HEK293 (cell line): ENCODE data around the gene KAT7.
"Not testable (repeated sequence)": the region's sequence is repeated elsewhere in the genome, so short reads cannot be mapped to it uniquely, and the experiment has no call there.

Experiments used
- CTCF ChIA-PET: fragments of 350-600 bp; formaldehyde crosslinking; extraction: SDS; loops from one replicate; lab custom pipeline; 2021; ENCODE audit warnings: antibody characterized with exemption; lab: Yijun Ruan, JAX
- POLR2A ChIA-PET: fragments of 300-600 bp; formaldehyde crosslinking; extraction: SDS; loops from one replicate; lab custom pipeline; 2020; ENCODE audit warnings: antibody characterized with exemption, inconsistent platforms; lab: Yijun Ruan, JAX
- H3K27ac ChIP-seq: fragments of 200-500 bp; sonication (Bioruptor generic); 2 replicates; pipeline ENCODE4 v1.5.1; 2014; ENCODE audit warnings: low read depth, low read length, control low read depth, inconsistent platforms; ENCODE audit errors: extremely low read depth
- H3K36me3 ChIP-seq, 2 experiments: fragments of 200-500 bp in 1 of 2; sonication (Bioruptor generic) in 1 of 2; 1 replicate in 1 of 2; 2 replicates in 1 of 2; pipeline ENCODE4 v1.5.1; 2014 to 2017; ENCODE audit warnings: inconsistent platforms in 2 of 2, low read length in 2 of 2; ENCODE audit not compliant: control insufficient read depth in 2 of 2, insufficient read depth in 1 of 2
- H3K4me1 ChIP-seq: fragments of 200-500 bp; sonication (Bioruptor generic); 2 replicates; pipeline ENCODE4 v1.5.1; 2014; ENCODE audit warnings: mild to moderate bottlenecking, low read length, inconsistent platforms; ENCODE audit not compliant: control insufficient read depth, insufficient read depth
- H3K4me3 ChIP-seq: 2 replicates; pipeline ENCODE4 v1.5.1; 2011; ENCODE audit warnings: low read depth, mild to moderate bottlenecking, control low read depth, low read length, moderate library complexity
- H3K9me3 ChIP-seq: fragments of 200-500 bp; sonication (Bioruptor generic); 2 replicates; pipeline ENCODE4 v1.5.1; 2014; ENCODE audit warnings: low read depth, low read length, inconsistent platforms; ENCODE audit not compliant: control insufficient read depth, insufficient read depth
- GLIS1 ChIP-seq: fragments of 450-650 bp; formaldehyde crosslinking; IDR thresholded peaks from 2 replicates; pipeline ENCODE4 v1.5.1; 2016; ENCODE audit warnings: missing biosample characterization, missing genetic modification characterization
- KLF10 ChIP-seq: fragments of 450-650 bp; IDR thresholded peaks from 2 replicates; pipeline ENCODE4 v1.5.1; 2018; ENCODE audit warnings: missing biosample characterization, mild to moderate bottlenecking, missing genetic modification characterization
- KLF9 ChIP-seq: fragments of 450-650 bp; formaldehyde crosslinking; IDR thresholded peaks from 2 replicates; pipeline ENCODE4 v1.5.1; 2016; ENCODE audit warnings: missing biosample characterization, missing genetic modification characterization, low read depth
- YY1 ChIP-seq: fragments of 450-650 bp; formaldehyde crosslinking; IDR thresholded peaks from 2 replicates; pipeline ENCODE4 v1.5.1; 2018; ENCODE audit warnings: missing biosample characterization, missing genetic modification characterization
- ZNF202 ChIP-seq: fragments of 450-650 bp; formaldehyde crosslinking; IDR thresholded peaks from 2 replicates; pipeline ENCODE4 v1.5.1; 2016; ENCODE audit warnings: missing biosample characterization, missing genetic modification characterization, borderline replicate concordance
- ZNF214 ChIP-seq: fragments of 450-650 bp; formaldehyde crosslinking; IDR thresholded peaks from 2 replicates; pipeline ENCODE4 v1.5.1; 2017; ENCODE audit warnings: missing biosample characterization, mild to moderate bottlenecking, missing genetic modification characterization, borderline replicate concordance
- ZNF324 ChIP-seq: fragments of 450-650 bp; formaldehyde crosslinking; IDR thresholded peaks from 2 replicates; pipeline ENCODE4 v1.5.1; 2016; ENCODE audit warnings: missing biosample characterization, missing genetic modification characterization
- ZNF37A ChIP-seq: fragments of 450-650 bp; IDR thresholded peaks from 2 replicates; pipeline ENCODE4 v1.5.1; 2018; ENCODE audit warnings: missing biosample characterization, missing genetic modification characterization
- ZNF473 ChIP-seq: fragments of 450-650 bp; formaldehyde crosslinking; IDR thresholded peaks from 2 replicates; pipeline ENCODE4 v1.5.1; 2017; ENCODE audit warnings: missing biosample characterization, missing genetic modification characterization
- ZNF510 ChIP-seq: fragments of 450-650 bp; formaldehyde crosslinking; IDR thresholded peaks from 2 replicates; pipeline ENCODE4 v1.5.1; 2018; ENCODE audit warnings: mild to moderate bottlenecking, missing genetic modification characterization, missing biosample characterization; ENCODE audit not compliant: insufficient replicate concordance
- ZNF529 ChIP-seq: fragments of 450-650 bp; formaldehyde crosslinking; IDR thresholded peaks from 2 replicates; pipeline ENCODE4 v1.5.1; 2017; ENCODE audit warnings: missing genetic modification characterization, missing biosample characterization; ENCODE audit not compliant: insufficient replicate concordance
- ZNF560 ChIP-seq: fragments of 450-650 bp; formaldehyde crosslinking; IDR thresholded peaks from 2 replicates; pipeline ENCODE4 v1.5.1; 2017; ENCODE audit warnings: missing biosample characterization, missing genetic modification characterization, borderline replicate concordance
- ZNF561 ChIP-seq: fragments of 450-650 bp; IDR thresholded peaks from 2 replicates; pipeline ENCODE4 v1.5.1; 2018; ENCODE audit warnings: missing biosample characterization, missing genetic modification characterization, borderline replicate concordance
- ZNF768 ChIP-seq: fragments of 450-650 bp; formaldehyde crosslinking; IDR thresholded peaks from 2 replicates; pipeline ENCODE4 v1.5.1; 2018; ENCODE audit warnings: missing biosample characterization, mild to moderate bottlenecking, missing genetic modification characterization
- TF ChIP-seq, protein P1 (sequence below): fragments of 450-650 bp; IDR thresholded peaks from 2 replicates; pipeline ENCODE4 v1.5.1; 2018; ENCODE audit warnings: missing biosample characterization, mild to moderate bottlenecking, missing genetic modification characterization
- TF ChIP-seq, protein P2 (sequence below): fragments of 450-650 bp; formaldehyde crosslinking; IDR thresholded peaks from 2 replicates; pipeline ENCODE4 v1.5.1; 2016; ENCODE audit warnings: missing biosample characterization, missing genetic modification characterization
- TF ChIP-seq, protein P3 (sequence below): fragments of 450-650 bp; formaldehyde crosslinking; IDR thresholded peaks from 2 replicates; pipeline ENCODE4 v1.5.1; 2016; ENCODE audit warnings: missing biosample characterization, missing genetic modification characterization
- TF ChIP-seq, protein P4 (sequence below): fragments of 450-650 bp; formaldehyde crosslinking; IDR thresholded peaks from 2 replicates; pipeline ENCODE4 v1.5.1; 2016; ENCODE audit warnings: missing biosample characterization, missing genetic modification characterization
- TF ChIP-seq, protein P5 (sequence below): fragments of 450-650 bp; formaldehyde crosslinking; IDR thresholded peaks from 2 replicates; pipeline ENCODE4 v1.5.1; 2016; ENCODE audit warnings: missing biosample characterization, missing genetic modification characterization

Gene KAT7

DNA sequence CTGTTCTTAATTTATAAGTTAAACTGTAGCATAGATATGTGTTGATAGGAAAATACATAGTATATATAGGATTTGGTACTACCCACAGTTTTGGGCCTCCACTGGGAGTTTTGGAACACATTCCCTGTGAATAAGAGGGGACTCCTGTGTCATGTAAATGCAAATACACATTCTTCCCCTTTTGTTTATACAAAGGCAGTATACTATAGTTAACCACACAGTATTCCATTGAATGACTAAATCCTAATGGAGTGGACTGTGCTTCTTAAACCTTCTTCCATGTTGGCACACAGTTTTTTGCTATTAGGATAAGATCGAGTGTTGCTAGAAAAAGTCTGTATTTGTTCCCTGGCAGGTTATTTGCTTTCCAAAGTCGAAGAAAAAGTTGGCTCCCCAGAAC is 37.2 kb downstream of the KAT7 start (continued):
- TF ChIP-seq, protein P1, sequence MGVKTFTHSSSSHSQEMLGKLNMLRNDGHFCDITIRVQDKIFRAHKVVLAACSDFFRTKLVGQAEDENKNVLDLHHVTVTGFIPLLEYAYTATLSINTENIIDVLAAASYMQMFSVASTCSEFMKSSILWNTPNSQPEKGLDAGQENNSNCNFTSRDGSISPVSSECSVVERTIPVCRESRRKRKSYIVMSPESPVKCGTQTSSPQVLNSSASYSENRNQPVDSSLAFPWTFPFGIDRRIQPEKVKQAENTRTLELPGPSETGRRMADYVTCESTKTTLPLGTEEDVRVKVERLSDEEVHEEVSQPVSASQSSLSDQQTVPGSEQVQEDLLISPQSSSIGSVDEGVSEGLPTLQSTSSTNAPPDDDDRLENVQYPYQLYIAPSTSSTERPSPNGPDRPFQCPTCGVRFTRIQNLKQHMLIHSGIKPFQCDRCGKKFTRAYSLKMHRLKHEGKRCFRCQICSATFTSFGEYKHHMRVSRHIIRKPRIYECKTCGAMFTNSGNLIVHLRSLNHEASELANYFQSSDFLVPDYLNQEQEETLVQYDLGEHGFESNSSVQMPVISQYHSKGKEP (tag by site-specific recombination), result no peak
- TF ChIP-seq, protein P2, sequence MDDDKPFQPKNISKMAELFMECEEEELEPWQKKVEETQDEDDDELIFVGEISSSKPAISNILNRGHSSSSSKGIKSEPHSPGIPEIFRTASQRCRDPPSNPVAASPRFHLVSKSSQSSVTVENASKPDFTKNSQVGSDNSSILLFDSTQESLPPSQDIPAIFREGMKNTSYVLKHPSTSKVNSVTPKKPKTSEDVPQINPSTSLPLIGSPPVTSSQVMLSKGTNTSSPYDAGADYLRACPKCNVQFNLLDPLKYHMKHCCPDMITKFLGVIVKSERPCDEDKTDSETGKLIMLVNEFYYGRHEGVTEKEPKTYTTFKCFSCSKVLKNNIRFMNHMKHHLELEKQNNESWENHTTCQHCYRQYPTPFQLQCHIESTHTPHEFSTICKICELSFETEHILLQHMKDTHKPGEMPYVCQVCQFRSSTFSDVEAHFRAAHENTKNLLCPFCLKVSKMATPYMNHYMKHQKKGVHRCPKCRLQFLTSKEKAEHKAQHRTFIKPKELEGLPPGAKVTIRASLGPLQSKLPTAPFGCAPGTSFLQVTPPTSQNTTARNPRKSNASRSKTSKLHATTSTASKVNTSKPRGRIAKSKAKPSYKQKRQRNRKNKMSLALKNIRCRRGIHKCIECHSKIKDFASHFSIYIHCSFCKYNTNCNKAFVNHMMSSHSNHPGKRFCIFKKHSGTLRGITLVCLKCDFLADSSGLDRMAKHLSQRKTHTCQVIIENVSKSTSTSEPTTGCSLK (tag by site-specific recombination), result no peak
- TF ChIP-seq, protein P3, sequence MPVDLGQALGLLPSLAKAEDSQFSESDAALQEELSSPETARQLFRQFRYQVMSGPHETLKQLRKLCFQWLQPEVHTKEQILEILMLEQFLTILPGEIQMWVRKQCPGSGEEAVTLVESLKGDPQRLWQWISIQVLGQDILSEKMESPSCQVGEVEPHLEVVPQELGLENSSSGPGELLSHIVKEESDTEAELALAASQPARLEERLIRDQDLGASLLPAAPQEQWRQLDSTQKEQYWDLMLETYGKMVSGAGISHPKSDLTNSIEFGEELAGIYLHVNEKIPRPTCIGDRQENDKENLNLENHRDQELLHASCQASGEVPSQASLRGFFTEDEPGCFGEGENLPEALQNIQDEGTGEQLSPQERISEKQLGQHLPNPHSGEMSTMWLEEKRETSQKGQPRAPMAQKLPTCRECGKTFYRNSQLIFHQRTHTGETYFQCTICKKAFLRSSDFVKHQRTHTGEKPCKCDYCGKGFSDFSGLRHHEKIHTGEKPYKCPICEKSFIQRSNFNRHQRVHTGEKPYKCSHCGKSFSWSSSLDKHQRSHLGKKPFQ (tag by site-specific recombination), result no peak
- TF ChIP-seq ZNF214 (no peak), ZNF561 (tag by site-specific recombination) (no peak), ZNF37A (tag by site-specific recombination) (no peak), ZNF202 (tag by site-specific recombination) (no peak)

DNA sequence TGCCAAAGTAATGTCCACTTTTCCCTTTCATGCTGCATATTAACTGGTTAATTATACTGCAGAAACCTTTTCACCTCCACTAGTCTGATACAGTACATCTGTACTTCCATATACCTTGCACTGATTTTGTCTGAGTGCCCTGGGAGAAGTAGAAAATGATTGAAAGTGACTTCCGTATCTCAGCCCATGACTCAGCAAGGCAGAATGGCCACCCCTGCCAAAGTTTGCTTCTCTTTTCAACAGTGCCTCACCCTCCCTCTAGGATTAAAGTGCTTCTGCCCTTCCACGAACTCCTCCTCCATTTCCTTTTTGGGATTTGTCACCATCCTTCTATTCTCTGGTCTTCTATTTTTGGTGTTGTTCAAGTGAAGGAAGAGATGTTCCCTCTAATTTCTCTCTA is 39.8 kb downstream of the KAT7 start:
- H3K9me3 ChIP-seq, POLR2A ChIA-PET, H3K4me1 ChIP-seq, H3K27ac ChIP-seq, CTCF ChIA-PET, H3K4me3 ChIP-seq: not testable (repeated sequence)
- peaks cover 57 to 90% of the 10 kb centered on the region in 2 experiments for H3K36me3 ChIP-seq

DNA sequence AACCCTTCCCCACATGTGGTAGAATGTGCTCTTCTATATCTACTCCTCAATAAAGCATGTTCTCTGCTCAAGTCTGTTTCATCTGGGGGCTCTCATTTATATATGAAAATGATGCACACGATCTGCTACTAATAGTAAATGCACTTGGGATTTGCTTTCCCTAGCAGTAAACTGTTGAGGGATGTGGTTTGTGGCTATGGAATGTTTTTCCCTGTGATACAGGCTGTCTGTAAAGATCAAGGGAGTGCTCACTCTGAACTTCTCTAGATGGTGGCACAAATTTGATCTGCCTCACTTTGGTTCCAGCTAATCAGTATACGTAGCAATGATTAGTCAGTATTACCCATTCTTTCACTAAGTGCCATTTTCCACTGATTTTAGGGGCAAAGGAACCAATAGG is 40.5 kb downstream of the KAT7 start:
- no peaks in the 10 kb centered on the region for H3K4me1 ChIP-seq
- POLR2A ChIA-PET, result no interaction called here
- peaks cover 52 to 90% of the 10 kb centered on the region in 2 experiments for H3K36me3 ChIP-seq
- no peak overlapping the region for H3K4me3 ChIP-seq
- H3K9me3 ChIP-seq, result no peaks in the 10 kb centered on the region
- CTCF ChIA-PET, result interaction anchor here (0.6 to 6.2 kb wide), 3 partner anchors 23 to 332 kb away, joined by 3 to 40 read pairs (median 6); partner anchors contain the start of gene DLX3
- H3K27ac ChIP-seq, result no peak overlapping the region
- TF ChIP-seq, protein P4, sequence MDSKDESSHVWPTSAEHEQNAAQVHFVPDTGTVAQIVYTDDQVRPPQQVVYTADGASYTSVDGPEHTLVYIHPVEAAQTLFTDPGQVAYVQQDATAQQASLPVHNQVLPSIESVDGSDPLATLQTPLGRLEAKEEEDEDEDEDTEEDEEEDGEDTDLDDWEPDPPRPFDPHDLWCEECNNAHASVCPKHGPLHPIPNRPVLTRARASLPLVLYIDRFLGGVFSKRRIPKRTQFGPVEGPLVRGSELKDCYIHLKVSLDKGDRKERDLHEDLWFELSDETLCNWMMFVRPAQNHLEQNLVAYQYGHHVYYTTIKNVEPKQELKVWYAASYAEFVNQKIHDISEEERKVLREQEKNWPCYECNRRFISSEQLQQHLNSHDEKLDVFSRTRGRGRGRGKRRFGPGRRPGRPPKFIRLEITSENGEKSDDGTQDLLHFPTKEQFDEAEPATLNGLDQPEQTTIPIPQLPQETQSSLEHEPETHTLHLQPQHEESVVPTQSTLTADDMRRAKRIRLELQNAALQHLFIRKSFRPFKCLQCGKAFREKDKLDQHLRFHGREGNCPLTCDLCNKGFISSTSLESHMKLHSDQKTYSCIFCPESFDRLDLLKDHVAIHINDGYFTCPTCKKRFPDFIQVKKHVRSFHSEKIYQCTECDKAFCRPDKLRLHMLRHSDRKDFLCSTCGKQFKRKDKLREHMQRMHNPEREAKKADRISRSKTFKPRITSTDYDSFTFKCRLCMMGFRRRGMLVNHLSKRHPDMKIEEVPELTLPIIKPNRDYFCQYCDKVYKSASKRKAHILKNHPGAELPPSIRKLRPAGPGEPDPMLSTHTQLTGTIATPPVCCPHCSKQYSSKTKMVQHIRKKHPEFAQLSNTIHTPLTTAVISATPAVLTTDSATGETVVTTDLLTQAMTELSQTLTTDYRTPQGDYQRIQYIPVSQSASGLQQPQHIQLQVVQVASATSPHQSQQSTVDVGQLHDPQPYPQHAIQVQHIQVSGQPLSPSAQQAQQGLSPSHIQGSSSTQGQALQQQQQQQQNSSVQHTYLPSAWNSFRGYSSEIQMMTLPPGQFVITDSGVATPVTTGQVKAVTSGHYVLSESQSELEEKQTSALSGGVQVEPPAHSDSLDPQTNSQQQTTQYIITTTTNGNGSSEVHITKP (tag by site-specific recombination), result no peak
- TF ChIP-seq GLIS1, result no peak
- TF ChIP-seq ZNF324 (tag by site-specific recombination), result no peak
- no peak for TF ChIP-seq ZNF510 (tag by site-specific recombination)
- no peak for TF ChIP-seq ZNF768 (tag by site-specific recombination)
- TF ChIP-seq ZNF529, result no peak
- TF ChIP-seq KLF10, result no peak
- TF ChIP-seq, protein P1 (tag by site-specific recombination), result no peak
- TF ChIP-seq KLF9 (tag by site-specific recombination), result no peak
- TF ChIP-seq ZNF560 (tag by site-specific recombination), result no peak
- no peak for TF ChIP-seq ZNF473 (tag by site-specific recombination)
- TF ChIP-seq YY1 (tag by site-specific recombination), result no peak
- TF ChIP-seq, protein P5, sequence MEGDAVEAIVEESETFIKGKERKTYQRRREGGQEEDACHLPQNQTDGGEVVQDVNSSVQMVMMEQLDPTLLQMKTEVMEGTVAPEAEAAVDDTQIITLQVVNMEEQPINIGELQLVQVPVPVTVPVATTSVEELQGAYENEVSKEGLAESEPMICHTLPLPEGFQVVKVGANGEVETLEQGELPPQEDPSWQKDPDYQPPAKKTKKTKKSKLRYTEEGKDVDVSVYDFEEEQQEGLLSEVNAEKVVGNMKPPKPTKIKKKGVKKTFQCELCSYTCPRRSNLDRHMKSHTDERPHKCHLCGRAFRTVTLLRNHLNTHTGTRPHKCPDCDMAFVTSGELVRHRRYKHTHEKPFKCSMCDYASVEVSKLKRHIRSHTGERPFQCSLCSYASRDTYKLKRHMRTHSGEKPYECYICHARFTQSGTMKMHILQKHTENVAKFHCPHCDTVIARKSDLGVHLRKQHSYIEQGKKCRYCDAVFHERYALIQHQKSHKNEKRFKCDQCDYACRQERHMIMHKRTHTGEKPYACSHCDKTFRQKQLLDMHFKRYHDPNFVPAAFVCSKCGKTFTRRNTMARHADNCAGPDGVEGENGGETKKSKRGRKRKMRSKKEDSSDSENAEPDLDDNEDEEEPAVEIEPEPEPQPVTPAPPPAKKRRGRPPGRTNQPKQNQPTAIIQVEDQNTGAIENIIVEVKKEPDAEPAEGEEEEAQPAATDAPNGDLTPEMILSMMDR (tag by site-specific recombination), result no peak
